ENCODE measurements around the gene ELL3.

The ELL3 gene

GRCh38 chr15:43723151-43723550 lies 53.6 kb downstream of the ELL3 start:
- no peak for DNase-seq (ENCODE audit: low spot score)
